GM21390 (cell line): ENCODE data around the gene C3orf62.

Source experiments
- ATAC-seq: cut with Tn5 transposase; IDR thresholded peaks from one replicate; pipeline ENCODE4 v1.9.1; 2021; ENCODE audit not compliant: unreplicated experiment

Gene C3orf62

GRCh38 chr3:49276475-49277382, at the start of gene C3orf62:
Gene C3orf62, minus strand, starts transcription at chr3:49277232. Its CDS starts 360 bp downstream, at chr3:49276872.
- peak; percentile 58 for ATAC-seq

- no peak for ATAC-seq
Observed at GRCh38 chr3:49324768-49325167, 47.7 kb upstream of the C3orf62 start.

- no peak for ATAC-seq
Observed at GRCh38 chr3:49316696-49317457, 39.8 kb upstream of the C3orf62 start.

- ATAC-seq = no peak
Observed at GRCh38 chr3:49313896-49314688, 37.1 kb upstream of the C3orf62 start.

GRCh38 chr3:49311283-49311682, 34.3 kb upstream of the C3orf62 start:
- ATAC-seq = no peak

GRCh38 chr3:49310677-49311076, 33.6 kb upstream of the C3orf62 start:
- ATAC-seq = no peak

- no peak for ATAC-seq
Observed at GRCh38 chr3:49305608-49306007, 28.6 kb upstream of the C3orf62 start.

GRCh38 chr3:49302613-49303012, 25.6 kb upstream of the C3orf62 start:
- ATAC-seq = no peak

GRCh38 chr3:49300595-49300994, 23.6 kb upstream of the C3orf62 start:
- no peak for ATAC-seq

- ATAC-seq = no peak
Observed at GRCh38 chr3:49298511-49298910, 21.5 kb upstream of the C3orf62 start.

GRCh38 chr3:49296781-49297411, 19.9 kb upstream of the C3orf62 start:
- ATAC-seq = no peak

- ATAC-seq = no peak
Observed at GRCh38 chr3:49295489-49296058, 18.5 kb upstream of the C3orf62 start.

- ATAC-seq = no peak
Observed at GRCh38 chr3:49294343-49294742, 17.3 kb upstream of the C3orf62 start.

- ATAC-seq = no peak
Observed at GRCh38 chr3:49283997-49284396, 7.0 kb upstream of the C3orf62 start.

- ATAC-seq = no peak
Observed at GRCh38 chr3:49279376-49279775, 2.3 kb upstream of the C3orf62 start.

GRCh38 chr3:49278548-49278947, 1.5 kb upstream of the C3orf62 start:
- no peak for ATAC-seq

- no peak for ATAC-seq
Observed at GRCh38 chr3:49277383-49277775, 347 bp upstream of the C3orf62 start.

- ATAC-seq = no peak
Observed at GRCh38 chr3:49273825-49274532, 3.1 kb downstream of the C3orf62 start.

GRCh38 chr3:49271047-49271446, 6.0 kb downstream of the C3orf62 start:
- no peak for ATAC-seq

- ATAC-seq = no peak
Observed at GRCh38 chr3:49270156-49270500, 6.9 kb downstream of the C3orf62 start.
